ENCODE results near the gene LRRC3B.

Gene LRRC3B

GRCh38 chr3:26634601-26635000 is 12.0 kb downstream of the LRRC3B start:
- DNase-seq, result no peak

- DNase-seq, result no peak
These were observed 13.6 kb downstream of the LRRC3B start for GRCh38 chr3:26636096-26636727.

GRCh38 chr3:26637698-26638097 is 15.1 kb downstream of the LRRC3B start:
- no peak for DNase-seq

- DNase-seq, result no peak
These were observed 15.5 kb downstream of the LRRC3B start for GRCh38 chr3:26638113-26638512.

GRCh38 chr3:26639339-26639738 is 16.8 kb downstream of the LRRC3B start:
- no peak for DNase-seq

- no peak for DNase-seq
These were observed 24.5 kb downstream of the LRRC3B start for GRCh38 chr3:26647078-26647477.

- no peak for DNase-seq
These were observed 25.9 kb downstream of the LRRC3B start for GRCh38 chr3:26648461-26648860.

GRCh38 chr3:26652164-26652563 is 29.6 kb downstream of the LRRC3B start:
- DNase-seq, result no peak

GRCh38 chr3:26653811-26654425 is 31.3 kb downstream of the LRRC3B start:
- no peak for DNase-seq

- DNase-seq, result no peak
These were observed 32.7 kb downstream of the LRRC3B start for GRCh38 chr3:26655231-26655630.

GRCh38 chr3:26657348-26657976 is 34.9 kb downstream of the LRRC3B start:
- no peak for DNase-seq

- DNase-seq, result no peak
These were observed 45.6 kb downstream of the LRRC3B start for GRCh38 chr3:26668171-26668570.

- no peak for DNase-seq
These were observed 46.1 kb downstream of the LRRC3B start for GRCh38 chr3:26668696-26669095.

- no peak for DNase-seq
These were observed 52.8 kb downstream of the LRRC3B start for GRCh38 chr3:26675336-26675735.

- no peak for DNase-seq
These were observed 59.1 kb downstream of the LRRC3B start for GRCh38 chr3:26681632-26682031.

- DNase-seq, result no peak
These were observed 59.8 kb downstream of the LRRC3B start for GRCh38 chr3:26682406-26682805.

GRCh38 chr3:26683902-26684301 is 61.3 kb downstream of the LRRC3B start:
- DNase-seq, result no peak

GRCh38 chr3:26687466-26687865 is 64.9 kb downstream of the LRRC3B start:
- no peak for DNase-seq

GRCh38 chr3:26699553-26699952 is 77.0 kb downstream of the LRRC3B start:
- DNase-seq, result no peak

- DNase-seq, result no peak
These were observed 80.9 kb downstream of the LRRC3B start for GRCh38 chr3:26703519-26703918.

GRCh38 chr3:26704736-26705135 is 82.2 kb downstream of the LRRC3B start:
- no peak for DNase-seq

GRCh38 chr3:26708501-26708900 is 85.9 kb downstream of the LRRC3B start:
- DNase-seq, result no peak

- peak; percentile 44 for DNase-seq
These were observed 89.8 kb downstream of the LRRC3B start for GRCh38 chr3:26712211-26713026.

- DNase-seq, result no peak
These were observed 90.5 kb downstream of the LRRC3B start for GRCh38 chr3:26713091-26713490.

Data from suppressor macrophage treated with lipopolysaccharide for 4 hours (primary cell).